NK-92 (cell line): Measurements from ENCODE around the gene CIZ1.

Source experiments
- DNase-seq: peaks from one replicate; lab custom pipeline; 2025; ENCODE audit not compliant: unreplicated experiment; lab: John Stamatoyannopoulos, UW

The CIZ1 gene

DNA sequence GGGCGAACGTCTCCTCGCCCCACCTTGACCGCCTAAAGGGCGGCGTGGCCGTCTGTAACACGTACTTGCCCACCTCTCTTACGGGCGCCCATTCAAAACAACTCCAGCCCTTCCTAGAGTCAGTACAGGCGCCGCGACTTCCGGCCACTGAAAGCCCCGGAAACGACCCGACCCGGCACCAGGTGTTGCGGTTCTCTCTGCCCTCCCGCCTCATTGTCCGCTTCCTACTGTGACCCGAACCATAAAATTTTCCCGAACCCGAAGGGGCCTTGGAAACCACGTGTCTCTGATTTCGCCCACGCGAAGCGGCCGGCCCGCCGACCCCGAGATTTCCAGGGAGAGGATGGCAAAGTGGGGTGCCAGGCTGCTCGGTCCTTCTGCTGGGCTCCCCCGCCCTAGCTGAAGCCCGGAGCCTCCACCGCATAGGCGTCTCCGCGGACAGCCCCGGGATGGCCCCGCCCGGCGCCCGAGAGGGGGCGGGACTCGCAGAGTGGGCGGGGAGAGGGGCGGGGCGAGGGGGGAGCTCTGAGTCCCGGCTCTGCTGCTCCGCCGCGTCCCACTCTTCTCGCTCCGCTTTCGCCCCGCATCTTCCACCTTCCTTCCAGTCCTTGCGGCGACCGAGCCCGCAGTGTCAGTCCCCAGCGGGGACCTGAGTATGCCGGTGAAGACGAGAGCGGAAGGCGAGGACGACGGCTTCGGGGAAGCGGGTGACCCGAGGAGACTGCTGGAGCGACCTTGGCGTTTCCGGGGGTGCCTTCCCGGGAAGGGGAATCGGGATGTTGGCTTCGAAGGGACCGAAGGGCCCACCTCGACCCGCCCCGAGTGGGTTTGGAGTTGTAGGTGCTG is 63.2 kb downstream of the CIZ1 start:
- DNase-seq = no peak

DNA sequence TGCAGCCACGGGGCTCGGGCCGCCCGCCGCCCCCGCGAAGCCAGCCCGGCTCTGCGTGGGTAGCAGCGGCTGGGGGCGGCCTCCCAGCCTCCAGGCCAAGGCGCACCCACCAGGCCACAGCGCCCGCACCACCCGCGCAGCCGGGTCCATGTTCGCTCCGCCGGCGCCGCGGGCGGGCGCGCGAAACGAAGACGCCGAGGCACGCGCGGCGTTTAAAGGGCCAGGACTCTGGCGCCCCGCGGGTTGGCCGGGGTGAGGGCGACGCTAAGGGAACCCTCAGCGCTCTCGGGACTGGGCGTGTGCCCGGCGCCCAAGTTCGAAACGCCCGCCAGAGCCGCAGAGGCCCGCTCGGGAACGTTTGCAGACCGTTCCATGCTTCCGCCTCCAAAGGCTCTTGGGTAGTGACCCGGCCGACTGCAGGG is 63.8 kb downstream of the CIZ1 start, which contains the start of gene PTGES2:
TSS of gene PTGES2 (minus strand) at position 162 of the 422 bp plus-strand sequence. CDS start at position 150, 12 bp downstream.
- no peak for DNase-seq

DNA sequence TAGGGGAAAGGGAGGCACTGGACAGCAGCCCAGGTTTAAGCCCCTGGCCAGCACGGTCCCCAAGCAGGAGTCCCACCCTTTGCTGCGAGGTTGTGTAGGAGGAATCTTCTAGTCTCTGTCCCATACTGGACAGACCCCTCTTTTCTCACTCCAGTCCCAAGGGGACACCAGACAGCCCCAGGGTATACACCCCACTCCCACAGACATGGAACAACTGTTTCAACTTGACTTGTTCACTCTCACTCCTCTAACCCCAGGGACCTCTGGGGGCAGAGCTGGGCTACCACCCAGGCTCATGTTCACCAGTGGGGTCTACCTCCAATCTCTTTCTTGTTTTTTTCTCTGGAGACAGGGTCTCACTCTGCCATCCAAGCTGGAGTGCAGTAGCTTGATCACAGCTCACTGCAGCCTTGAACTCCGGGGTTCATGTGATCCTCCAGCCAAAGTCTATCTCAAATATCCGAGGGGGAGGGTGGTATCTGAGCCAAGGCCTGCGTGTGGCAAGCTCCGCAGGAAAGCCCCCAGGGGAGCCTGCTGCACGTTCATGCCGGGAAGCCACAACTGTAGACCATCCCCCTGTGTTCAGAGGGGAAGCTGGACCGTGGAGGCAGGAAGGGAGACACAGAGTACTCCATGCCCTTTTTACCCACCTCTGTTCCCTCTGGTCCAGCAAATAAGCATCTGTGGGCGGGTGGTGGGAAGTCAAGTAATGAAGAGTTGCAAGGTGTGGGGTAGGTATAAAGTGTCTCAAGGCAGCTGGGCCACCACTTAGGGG is 65.6 kb downstream of the CIZ1 start:
- DNase-seq = no peak

DNA sequence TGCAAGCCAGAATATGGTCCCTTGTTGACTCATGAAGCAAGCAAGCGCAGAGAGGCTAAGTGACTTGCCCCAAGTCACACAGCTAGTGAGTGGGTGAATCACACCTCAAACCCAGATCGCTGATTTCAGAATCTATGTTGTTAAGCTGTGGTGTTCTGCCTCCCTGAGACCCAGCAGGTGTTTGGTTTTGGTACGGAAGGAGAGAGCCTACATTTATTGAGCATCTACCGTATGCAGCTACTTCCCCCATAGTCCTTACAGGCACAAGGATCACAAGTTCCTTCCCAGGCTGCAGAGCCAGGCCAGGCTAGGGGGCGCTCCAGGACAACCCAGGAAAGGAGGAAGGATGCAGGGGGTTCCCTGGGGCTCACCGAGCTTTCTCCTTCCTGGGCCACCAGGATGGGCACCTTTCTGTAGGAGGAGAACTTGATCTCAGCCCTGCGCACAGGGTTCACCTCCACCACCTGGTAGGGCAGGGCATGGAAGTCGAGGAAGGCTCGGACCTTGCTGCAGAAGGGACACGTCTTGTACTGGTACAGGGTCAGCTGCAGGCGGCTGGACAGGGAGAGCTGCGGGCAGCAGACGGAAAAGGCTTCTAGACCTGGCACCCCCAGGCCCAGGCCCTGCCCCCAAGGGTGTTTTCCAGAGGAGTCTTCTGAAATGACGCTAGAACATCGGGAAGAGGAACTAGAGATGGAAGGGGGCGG is 66.3 kb downstream of the CIZ1 start:
- no peak for DNase-seq

DNA sequence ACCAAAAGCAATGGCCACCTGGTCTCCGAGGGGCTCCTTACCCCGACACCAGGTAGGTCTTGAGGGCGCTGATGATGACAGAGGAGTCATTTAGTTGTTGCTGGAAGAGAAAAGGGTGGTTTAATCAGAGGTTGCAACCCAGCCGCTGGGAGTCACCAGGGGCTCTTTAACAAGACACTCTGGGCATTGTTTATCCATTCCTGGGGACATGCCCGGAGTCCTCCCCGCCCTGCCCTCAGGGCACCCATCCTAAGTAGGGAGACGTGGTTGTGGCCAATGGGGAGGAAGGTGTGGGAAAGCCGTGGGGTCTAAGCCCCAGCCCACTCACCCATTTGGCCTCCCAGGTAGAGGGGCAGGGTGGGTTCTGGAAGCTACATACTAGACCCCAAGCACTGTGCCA is 66.9 kb downstream of the CIZ1 start:
- DNase-seq = no peak

DNA sequence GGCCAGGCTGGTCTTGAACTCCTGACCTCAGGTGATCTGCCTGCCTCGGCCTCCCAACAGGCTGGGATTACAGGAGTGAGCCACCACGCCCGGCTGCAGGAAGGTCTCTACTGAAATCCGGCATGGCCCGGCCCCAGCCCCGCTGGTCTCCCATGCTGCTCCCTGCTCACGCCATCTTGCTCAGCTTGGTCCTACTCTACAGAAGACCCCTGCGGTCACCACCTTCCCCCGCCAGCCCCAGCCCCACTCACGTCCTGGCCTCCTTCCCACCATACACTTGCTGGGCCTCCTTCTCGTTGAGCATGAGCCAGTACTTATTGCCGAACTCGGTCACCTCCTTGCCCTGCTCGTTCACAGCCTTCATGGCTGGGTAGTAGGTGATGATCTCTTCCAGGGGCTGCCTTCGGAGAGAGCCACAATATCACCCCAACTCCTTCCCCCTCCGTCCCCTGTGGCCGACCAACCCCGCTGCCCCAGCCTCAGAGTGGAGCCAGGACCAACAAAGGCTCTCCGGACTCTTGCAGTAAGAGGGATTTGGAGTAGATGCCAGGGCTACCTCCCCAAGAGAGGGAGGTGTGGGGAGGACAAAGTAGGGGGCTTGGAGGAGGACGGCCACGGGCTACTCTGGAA is 67.8 kb downstream of the CIZ1 start:
- no peak for DNase-seq

DNA sequence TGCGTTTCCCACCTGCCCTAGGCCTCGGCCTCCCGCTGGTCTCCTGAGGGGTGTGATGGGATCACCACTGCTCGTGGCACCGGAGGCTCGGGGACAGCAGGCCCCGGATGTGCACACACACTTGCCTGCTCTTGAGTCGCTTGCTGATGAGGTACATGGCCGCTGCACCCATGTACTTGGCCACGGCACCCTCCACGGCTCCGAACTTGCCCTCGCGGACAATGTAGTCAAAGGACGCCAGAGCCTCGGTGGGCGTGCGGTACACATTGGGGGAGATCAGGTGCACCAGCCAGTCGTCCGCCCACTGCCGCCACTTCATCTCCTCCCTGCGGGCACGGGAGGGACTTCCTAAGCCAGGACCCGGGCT is 68.6 kb downstream of the CIZ1 start:
- DNase-seq = no peak

DNA sequence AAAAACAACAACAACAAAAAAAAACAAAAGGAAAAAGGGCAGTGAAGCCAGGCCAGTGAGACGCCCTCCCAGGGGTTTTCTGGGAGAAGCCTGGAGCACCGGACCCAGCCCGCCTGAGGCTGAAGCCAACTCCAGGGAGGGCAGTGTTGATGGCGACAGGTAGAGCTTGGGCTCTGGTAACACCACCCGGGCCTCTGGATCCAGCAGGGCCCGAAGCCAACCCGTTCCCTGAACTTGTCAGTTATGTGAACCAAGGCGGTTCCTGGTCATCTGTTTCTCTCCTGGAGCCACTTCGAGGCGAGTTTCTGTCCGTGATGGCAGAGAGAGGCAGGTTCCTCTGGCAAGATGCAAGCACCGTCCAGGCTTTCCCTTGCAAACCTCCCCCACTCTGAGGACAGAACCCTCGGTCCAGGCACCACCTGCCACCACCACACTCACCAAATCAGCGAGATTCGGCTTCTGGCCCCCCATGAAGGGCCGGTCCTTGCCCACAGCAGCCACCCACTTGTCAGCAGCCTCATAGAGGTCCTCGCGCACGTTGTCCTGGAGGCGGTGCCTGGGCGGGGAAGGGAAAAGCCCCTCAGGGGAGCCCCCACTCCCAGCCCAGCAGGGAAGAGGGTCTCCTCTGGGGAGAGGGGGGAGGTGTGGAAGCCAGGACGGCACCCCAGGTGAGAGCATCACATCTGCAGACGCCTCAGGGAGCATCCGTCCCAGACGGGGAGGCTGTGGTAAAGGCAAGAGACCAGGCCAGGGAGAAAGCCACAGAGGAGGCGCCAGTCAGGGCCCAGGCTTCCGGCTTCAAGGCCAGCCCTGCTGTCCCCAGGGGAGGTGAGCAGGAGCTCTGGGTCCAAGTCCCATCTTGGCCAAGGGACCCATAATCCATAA is 69.2 kb downstream of the CIZ1 start:
- DNase-seq = no peak

DNA sequence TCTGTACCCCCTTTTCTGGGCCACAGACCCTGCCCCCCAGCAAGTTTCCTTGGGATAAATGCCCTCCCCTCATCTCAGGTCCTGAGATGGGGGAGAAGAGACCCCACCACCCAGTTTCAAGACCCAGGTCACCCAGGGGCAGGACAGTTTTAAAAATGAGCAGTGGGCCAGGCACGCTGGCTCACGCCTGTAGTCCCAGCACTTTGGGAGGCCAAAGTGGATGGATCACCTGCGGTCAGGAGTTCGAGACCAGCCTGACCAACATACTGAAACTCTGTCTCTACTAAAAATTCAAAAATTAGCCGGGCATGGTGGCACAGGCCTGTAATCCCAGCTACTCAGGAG is 69.9 kb downstream of the CIZ1 start:
- DNase-seq = no peak

DNA sequence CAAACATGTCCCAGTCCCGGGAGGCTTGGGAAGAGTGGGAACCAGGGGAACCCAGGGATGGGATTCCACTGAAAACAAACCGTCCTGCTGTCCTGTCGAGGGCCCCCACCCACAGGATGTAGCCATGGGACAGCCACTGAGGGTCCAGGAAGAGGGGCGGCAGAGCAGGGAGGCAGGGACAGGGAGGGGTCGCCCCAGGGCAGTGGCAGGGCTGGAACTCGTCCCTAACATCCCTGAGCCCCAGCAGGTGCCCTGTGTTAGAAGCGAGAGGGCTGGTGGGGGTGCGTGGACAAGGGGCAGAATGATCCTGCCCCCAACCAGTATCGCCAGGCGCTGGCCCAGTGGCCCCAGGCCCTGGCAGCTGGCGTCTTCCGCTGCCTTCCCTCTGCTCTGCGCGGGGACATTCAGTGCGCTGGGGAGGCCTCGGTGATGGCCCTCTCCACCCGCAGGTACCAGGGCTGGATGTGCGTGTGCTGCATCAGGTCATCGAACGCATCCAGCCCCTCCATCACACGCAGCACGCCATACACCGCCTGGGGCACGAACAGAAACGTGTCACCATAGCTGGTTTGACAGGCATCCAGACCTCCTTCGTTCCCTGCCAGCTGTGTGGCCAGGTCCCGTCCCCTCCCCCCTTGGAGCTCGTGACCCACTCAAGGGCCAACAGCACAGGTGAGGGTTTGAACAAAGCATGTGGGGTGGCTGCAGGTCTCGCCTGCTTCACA is 70.5 kb downstream of the CIZ1 start:
- no peak for DNase-seq

DNA sequence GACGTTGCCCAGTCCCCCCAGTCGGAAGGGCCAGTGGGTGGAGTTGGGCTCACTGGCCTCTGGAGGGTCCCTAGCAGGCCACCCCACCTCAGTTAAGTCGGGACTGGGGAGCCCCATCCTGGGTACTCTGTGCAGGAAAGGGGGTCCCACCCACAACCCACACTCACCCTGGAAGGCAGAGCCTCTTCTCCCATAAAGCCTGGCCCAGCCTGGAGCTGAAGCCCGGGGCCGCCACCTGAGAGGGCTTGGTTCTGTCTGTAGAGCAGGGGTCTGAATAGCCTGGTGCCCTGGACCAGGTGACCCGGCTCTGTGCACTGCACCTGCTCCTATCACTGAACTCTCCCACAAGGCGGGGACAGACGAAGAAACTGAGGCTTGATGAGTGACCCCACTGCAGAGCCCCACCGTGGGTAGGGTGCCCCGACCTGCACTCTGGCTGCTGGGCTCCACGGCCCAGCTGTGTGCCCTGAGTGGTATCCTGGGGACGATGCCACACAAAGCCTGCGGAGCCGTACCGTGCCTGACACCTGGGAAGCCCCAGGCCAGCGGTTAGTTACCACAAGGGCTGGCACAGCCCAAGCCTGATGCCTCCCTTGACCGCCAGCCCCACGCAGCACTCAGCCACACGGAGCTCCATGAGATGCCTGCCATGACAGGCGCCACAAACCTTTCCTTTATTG is 71.2 kb downstream of the CIZ1 start:
- no peak for DNase-seq

DNA sequence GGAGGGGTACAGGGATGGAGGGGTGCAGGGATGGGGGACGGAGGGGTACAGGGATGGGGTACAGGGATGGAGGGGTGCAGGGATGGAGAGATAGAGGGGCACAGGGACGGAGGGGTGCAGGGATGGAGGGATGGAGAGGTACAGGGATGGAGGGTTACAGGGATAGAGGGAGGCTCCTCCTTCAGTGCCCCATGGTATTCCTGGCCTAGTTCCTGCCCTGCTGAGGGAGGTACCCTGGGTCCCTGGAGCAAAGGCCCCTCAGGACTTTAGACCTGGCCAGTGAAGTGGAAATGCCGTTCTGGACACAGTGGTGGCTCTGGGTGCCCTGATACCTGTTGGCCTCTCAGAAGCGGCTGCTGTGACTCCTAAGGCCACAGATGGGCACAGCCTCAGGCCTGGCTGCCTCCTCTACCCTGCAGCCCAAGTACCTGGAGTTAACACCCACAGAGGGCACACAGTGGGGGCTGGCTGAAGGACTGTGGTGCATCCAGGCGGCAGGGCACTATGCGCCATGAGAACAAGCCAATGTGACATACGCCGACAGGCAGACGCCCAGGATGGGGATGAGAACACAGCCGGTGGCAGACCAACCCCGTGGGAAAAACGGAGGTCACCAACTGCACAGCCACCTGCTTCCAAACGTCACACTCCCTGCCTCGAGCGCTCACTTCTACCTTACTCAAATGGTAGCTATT is 72.3 kb downstream of the CIZ1 start:
- no peak for DNase-seq

DNA sequence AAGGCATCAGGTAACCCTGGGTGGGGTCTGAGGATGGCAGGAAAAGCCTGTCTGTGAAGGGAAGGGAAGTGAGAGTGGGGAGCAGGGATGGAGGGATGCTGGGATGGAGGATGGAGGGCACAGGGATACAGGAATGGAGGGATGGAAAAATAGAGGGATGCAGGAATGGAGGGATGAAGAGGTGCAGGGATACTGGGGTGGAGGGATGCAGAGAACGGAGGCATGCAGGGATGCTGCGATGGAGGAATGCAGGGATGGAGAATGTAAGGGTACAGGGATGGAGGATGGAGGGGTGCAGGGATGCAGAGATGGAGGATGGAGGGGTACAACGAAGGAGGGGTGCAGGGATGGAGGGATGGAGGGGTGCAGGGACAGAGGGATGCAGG is 72.9 kb downstream of the CIZ1 start:
- DNase-seq = no peak

DNA sequence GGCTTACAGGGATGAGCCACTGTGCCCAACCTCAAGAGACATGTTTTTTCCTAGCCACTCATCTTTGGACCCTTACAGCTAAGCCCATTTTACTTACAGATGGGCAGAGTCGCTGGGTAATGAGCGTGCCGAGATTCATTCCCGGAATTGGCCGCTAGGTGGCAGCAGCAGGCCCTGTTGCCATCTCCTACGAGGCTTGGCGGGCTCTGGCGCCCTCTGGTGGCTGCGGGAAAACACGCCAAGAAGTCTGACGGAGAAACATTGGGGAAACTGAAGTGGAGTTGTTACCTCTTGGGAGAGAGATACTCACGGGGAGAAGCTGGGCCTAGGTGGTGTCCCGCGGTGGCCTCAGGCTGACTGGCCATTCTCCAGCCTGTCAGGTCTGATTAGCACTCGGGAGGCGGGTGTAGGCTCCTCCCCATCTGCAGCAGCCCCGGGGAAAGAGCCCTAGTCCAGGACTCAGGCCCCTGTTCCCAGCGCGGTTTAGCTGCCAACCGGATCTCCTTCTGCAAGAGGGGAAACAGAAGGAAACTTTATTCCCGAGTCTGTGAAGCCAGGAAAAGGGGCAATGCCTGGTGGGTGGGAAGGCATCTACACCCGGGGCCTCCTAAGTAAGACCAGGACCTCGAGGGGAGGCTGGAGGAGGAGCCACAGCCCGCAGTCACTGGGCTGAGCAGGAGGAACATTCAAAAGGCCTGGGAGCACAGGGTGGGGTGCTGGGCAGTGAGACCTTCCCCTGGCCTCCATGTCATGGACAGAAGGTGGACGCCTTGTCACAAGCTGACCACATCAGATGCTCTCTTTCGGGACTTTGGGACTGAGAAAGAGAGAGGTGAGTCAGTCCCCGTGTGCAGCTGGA is 73.5 kb downstream of the CIZ1 start:
- DNase-seq = peak; percentile 74

DNA sequence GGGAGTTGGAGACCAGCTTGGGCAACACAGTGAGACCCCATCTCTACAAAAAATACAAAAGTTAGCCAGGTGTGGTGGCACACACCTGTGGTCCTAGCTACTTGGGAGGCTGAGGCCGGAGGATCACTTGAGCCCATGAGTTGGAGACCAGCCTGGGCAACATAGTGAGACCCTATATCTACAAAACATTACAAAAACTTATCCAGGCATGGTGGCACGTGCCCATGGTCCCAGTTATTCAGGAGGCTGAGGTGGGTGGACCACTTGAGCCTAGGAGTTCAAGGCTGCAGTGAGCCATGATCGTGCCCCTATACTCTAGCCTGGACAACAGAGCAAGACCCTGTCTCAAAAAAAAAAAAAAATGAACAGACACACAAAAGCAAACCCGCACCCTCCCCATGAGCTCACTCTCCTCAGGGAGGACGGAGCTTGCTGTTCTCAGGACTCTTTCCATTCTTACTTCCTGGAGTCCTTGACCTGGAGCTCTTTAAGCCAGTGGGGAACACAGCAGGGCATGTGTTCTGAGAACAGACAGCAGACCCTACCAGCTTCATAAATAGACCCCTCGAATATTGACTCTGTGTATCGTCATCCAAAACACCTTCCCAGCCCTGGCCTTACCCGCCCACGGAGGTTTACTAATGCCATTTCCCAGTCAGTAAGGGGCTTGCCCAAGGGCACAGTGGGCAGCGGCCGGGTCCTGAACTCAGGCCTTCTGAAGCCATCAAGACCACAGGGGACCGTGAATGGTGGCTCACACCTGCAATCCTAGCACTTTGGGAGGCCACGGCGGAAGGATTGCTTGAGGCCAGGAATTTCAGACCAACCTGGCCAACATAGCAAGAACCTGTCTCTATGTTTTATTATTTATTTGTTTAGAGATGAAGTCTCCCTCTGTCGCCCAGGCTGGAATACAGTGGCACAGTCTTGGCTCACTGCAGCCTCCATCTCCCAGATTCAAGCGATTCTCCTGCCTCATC is 75.0 kb downstream of the CIZ1 start:
- DNase-seq = no peak
